Lower lobe of right lung (tissue), 2 donors: Measurements from ENCODE around the gene FOXK1. TPM values are rescaled to one million over a fixed set of nuclear protein-coding genes. Genes with fewer than 3 reads are reported as not detected.
"Not testable (repeated sequence)": the region's sequence is repeated elsewhere in the genome, so short reads cannot be mapped to it uniquely, and the experiment has no call there.

Experiments used
- ATAC-seq, 2 donors: fragments of 200-7000 bp; cut with Tn5 transposase; one replicate each; pipeline ENCODE4 v1.9.1; 2020 to 2022; ENCODE audit warnings: mild to moderate bottlenecking in 2 of 2, moderate library complexity in 2 of 2
- DNase-seq: peaks from one replicate; pipeline ENCODE4 v3.0.0-alpha.2; 2020
- H3K27ac ChIP-seq: fragments of 200-600 bp; one replicate; pipeline ENCODE4 v1.8.0; 2022
- H3K27me3 ChIP-seq: fragments of 200-600 bp; one replicate; pipeline ENCODE4 v1.8.0; 2022; ENCODE audit warnings: low read depth
- H3K36me3 ChIP-seq: fragments of 200-600 bp; one replicate; pipeline ENCODE4 v1.8.0; 2022; ENCODE audit warnings: mild to moderate bottlenecking
- H3K4me1 ChIP-seq: fragments of 200-600 bp; one replicate; pipeline ENCODE4 v1.8.0; 2022
- H3K4me3 ChIP-seq: fragments of 200-600 bp; one replicate; pipeline ENCODE4 v1.8.0; 2022; ENCODE audit warnings: mild to moderate bottlenecking
- H3K9me3 ChIP-seq: fragments of 200-600 bp; one replicate; pipeline ENCODE4 v1.8.0; 2022
- intact Hi-C: fragments of 100-400 bp; cut with DNase I; formaldehyde crosslinking; loops from one replicate; pipeline ENCODE4 v1.11.0; 2022
- total RNA-seq: library from RNA; stranded (reverse); fragmentation: NEBNext Ultra II Directional; extraction: Animal tissue kit (Norgen Biotek cat#: 25700); gene quantifications from one replicate; pipeline ENCODE4 v1.2.1, GENCODE V29; 2021
- TF ChIP-seq, protein P1 (sequence below): fragments of 200-600 bp; IDR thresholded peaks from one replicate; pipeline ENCODE4 v1.8.0; 2022; ENCODE audit warnings: antibody characterized with exemption, mild to moderate bottlenecking
- donor health status: DM: no; HTN: yes; CAD: no; lungs with severe emphysema.

FOXK1 gene
- total RNA-seq, 1 donor from 2014 or later, result 28.8 TPM

DNA sequence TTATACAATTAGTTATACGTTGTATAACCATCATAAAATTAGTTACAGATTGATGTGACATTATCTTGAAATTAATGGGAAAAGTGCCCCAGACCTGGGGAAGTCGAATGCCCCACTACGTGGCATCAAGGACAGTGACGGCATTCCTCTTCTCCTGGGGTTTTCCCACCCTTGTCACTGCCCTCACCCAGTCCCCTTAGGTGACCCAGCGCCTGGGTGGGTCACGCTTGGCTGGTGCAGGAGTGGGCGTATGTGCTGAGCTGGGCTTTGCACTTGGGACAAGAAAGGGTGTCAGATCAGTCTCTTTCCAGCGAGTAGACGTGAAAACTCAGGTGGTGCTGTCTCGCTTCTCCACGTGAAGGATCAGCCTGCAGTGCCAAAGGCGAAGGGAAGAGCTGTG lies 7.6 kb downstream of the FOXK1 start:
- intact Hi-C loops, result no loop called here
- no peak overlapping the region for H3K27ac ChIP-seq

DNA sequence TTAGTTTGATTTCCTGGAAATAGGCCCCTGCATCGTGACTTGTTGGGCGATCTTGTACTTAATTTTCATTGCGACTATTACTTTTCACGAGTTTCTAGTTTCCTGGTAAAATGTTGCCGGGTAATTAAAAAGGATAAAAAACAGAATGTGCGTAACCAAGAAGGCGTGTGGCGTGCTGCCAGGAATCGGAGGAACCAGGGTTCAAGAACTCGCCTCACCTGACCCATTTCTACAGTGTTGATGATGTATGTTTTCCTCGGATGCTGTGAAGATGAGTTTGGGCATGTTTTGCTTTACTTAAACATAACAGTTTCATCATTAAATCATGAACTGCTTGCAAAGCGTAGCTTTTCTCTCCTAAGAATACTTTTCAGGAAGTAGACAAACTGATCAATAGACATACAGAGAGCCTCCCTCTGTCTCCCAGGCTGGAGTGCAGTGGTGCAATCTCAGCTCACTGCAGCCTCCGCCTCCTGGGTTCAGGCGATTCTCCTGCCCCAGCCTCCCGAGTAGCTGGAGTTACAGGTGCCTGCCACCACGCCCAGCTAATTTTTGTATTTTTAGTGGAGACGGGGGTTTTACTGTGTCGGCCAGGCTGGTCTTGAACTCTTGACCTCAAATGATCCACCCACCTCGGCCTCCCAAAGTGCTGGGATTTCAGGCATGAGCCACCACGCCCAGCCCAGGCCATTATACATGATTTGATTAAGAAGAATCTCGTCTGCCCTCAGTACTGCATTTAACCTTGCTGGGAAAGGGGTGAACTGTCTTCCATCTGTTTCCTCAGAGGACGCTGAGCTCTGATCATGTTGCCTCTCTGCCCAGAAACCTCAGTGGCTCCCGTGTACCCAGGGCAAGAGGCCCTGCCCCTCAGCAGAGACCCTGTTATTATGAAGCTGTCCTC lies 9.1 kb downstream of the FOXK1 start:
- TF ChIP-seq, protein P1, sequence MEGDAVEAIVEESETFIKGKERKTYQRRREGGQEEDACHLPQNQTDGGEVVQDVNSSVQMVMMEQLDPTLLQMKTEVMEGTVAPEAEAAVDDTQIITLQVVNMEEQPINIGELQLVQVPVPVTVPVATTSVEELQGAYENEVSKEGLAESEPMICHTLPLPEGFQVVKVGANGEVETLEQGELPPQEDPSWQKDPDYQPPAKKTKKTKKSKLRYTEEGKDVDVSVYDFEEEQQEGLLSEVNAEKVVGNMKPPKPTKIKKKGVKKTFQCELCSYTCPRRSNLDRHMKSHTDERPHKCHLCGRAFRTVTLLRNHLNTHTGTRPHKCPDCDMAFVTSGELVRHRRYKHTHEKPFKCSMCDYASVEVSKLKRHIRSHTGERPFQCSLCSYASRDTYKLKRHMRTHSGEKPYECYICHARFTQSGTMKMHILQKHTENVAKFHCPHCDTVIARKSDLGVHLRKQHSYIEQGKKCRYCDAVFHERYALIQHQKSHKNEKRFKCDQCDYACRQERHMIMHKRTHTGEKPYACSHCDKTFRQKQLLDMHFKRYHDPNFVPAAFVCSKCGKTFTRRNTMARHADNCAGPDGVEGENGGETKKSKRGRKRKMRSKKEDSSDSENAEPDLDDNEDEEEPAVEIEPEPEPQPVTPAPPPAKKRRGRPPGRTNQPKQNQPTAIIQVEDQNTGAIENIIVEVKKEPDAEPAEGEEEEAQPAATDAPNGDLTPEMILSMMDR, result no peak
- Histone ChIP-seq H3K4me3 (no peak overlapping the region), H3K4me1 (peaks cover 62% of the 10 kb centered on the region), H3K27me3 (no peaks in the 10 kb centered on the region), H3K27ac (no peak overlapping the region), H3K9me3 (no peaks in the 10 kb centered on the region), H3K36me3 (no peaks in the 10 kb centered on the region)
- DNase-seq (no peak), ATAC-seq (no peak)
- intact Hi-C loops, result no loop called here

More for the DNA sequence above, 7.6 kb downstream of the FOXK1 start:
- Histone ChIP-seq H3K9me3 (no peaks in the 10 kb centered on the region), H3K36me3 (no peaks in the 10 kb centered on the region), H3K4me1 (peaks cover 70% of the 10 kb centered on the region), H3K4me3 (no peak overlapping the region), H3K27me3 (no peaks in the 10 kb centered on the region)
- ATAC-seq (no peak), DNase-seq (no peak)
- TF ChIP-seq, protein P1, result no peak

DNA sequence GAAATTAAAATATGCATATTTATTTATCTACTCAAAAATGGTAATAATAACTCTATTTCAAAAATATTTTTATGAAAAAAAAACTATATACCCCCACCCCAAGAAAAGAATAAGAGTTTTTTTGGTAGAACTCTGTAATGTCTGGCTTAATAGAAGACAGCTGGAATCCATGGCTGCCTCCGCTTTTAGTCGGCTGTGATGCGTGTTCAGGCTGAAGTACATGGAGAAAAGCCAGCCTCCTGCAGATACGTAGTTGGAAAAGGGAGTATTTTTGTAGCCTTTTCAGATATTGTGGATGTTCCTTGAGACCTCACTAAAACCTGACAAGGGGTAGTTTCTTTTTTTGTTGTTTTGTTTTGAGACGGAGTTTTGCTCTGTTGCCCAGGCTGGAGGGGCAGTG lies 10.0 kb downstream of the FOXK1 start:
- TF ChIP-seq, protein P1, result no peak
- DNase-seq, result no peak

DNA sequence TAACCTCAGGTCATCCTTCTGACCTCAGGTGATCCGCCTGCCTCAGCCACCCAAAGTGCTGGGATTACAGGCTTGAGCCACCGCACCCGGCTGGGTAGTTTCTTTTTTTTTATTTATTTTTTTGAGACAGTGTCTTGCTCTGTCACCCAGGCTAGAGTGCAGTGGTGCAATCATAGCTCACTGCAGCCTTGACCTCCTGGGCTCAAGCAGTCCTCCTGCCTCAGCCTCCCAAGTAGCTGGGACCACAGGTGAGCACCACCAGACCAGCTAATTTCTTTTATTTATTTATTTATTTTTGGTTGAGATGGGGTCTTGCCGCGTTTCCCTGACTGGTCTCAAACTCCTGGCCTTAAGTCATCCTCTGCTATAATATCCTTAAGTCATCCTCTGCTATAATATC lies 10.5 kb downstream of the FOXK1 start:
- H3K27ac ChIP-seq, H3K4me3 ChIP-seq, H3K27me3 ChIP-seq, H3K9me3 ChIP-seq, ATAC-seq, H3K36me3 ChIP-seq, DNase-seq, intact Hi-C loops: not testable (repeated sequence)
- peaks cover 51% of the 10 kb centered on the region for H3K4me1 ChIP-seq

More for the DNA sequence above, 10.0 kb downstream of the FOXK1 start:
- no peaks in the 10 kb centered on the region for H3K27me3 ChIP-seq
- no peak overlapping the region for H3K27ac ChIP-seq
- peaks cover 56% of the 10 kb centered on the region for H3K4me1 ChIP-seq
- no peaks in the 10 kb centered on the region for H3K9me3 ChIP-seq
- no peak overlapping the region for H3K4me3 ChIP-seq
- H3K36me3 ChIP-seq, result no peaks in the 10 kb centered on the region
- intact Hi-C loops, result no loop called here
- no peak for ATAC-seq

DNA sequence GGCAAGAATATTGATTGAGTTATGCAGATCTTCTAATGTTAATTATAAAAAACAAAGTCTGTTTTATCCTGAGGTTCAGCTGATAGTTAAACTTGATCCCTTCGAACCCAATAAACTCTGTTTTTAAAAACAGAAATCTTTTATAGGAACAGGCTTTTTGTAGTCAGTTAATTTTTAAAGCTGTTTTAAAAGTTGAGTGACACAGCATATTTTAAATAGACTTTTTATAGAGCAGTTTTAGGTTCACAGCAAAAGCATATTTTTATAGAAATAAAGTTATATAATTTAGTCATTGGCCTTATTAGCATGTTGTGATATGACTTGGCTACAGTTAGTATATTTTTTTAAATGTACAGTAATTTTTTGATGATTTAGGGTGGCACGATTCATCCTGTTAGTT lies 11.1 kb downstream of the FOXK1 start:
- Histone ChIP-seq H3K4me1 (peaks cover 51% of the 10 kb centered on the region), H3K36me3 (no peaks in the 10 kb centered on the region), H3K27ac (no peak overlapping the region), H3K4me3 (no peak overlapping the region), H3K27me3 (no peaks in the 10 kb centered on the region), H3K9me3 (no peaks in the 10 kb centered on the region)
- ATAC-seq (no peak), DNase-seq (no peak)
- TF ChIP-seq, protein P1, result no peak
- intact Hi-C loops, result no loop called here

DNA sequence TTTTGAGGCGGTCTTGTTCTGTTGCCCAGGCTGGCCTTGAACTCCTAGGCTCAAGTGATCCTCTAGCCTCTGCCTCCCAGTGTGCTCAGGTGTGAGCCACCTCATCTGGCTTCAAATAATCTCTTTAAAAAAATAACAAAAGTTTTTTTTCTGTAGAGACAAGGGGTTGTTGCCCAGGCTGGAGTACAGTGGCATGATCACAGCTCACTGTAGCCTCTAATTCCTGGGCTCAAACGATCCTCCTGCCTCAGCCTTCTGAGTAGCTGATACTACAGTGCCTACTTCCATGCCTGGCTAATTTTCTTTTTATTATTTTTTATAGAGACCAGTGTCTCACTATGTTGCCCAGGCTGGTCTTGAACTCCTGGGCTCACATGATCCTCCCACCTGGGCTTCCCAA lies 11.7 kb downstream of the FOXK1 start:
- DNase-seq (no peak), ATAC-seq (no peak)
- Histone ChIP-seq H3K9me3 (no peaks in the 10 kb centered on the region), H3K4me1 (peaks cover 51% of the 10 kb centered on the region), H3K27me3 (no peaks in the 10 kb centered on the region), H3K27ac (no peak overlapping the region), H3K36me3 (no peaks in the 10 kb centered on the region), H3K4me3 (no peak overlapping the region)
- intact Hi-C loops, result no loop called here
- TF ChIP-seq, protein P1, result no peak
